ENCODE data around the gene SND1.
"Not testable (repeated sequence)": the region's sequence is repeated elsewhere in the genome, so short reads cannot be mapped to it uniquely, and the experiment has no call there.

Gene SND1

GRCh38 chr7:128099204-128099671 is 447.2 kb downstream of the SND1 start:
- Histone ChIP-seq H3K27me3 (replicated peaks; ENCODE audit: control insufficient read depth, insufficient read depth, low read length, poor library complexity, severe bottlenecking) (no peaks in the 10 kb centered on the region), H3K36me3 (ENCODE audit: control insufficient read depth, insufficient read depth, low read length) (no peaks in the 10 kb centered on the region), H3K4me3 (ENCODE audit: insufficient read depth, low read depth, low read length, poor library complexity, severe bottlenecking) (no peak overlapping the region), H3K4me1 (ENCODE audit: control insufficient read depth, insufficient read depth, low read length, poor library complexity, severe bottlenecking) (no peaks in the 10 kb centered on the region), H3K9me3 (ENCODE audit: control insufficient read depth, low read length) (no peaks in the 10 kb centered on the region), H3K27ac (ENCODE audit: insufficient read depth, low read length, poor library complexity, severe bottlenecking) (no peak overlapping the region)
- no peak for DNase-seq

GRCh38 chr7:128100225-128100948 is 448.4 kb downstream of the SND1 start:
- Histone ChIP-seq H3K27ac (ENCODE audit: insufficient read depth, low read length, poor library complexity, severe bottlenecking) (no peak overlapping the region), H3K27me3 (replicated peaks; ENCODE audit: control insufficient read depth, insufficient read depth, low read length, poor library complexity, severe bottlenecking) (no peaks in the 10 kb centered on the region), H3K4me3 (ENCODE audit: insufficient read depth, low read depth, low read length, poor library complexity, severe bottlenecking) (no peak overlapping the region), H3K36me3 (ENCODE audit: control insufficient read depth, insufficient read depth, low read length) (no peaks in the 10 kb centered on the region), H3K9me3 (ENCODE audit: control insufficient read depth, low read length) (no peaks in the 10 kb centered on the region), H3K4me1 (ENCODE audit: control insufficient read depth, insufficient read depth, low read length, poor library complexity, severe bottlenecking) (no peaks in the 10 kb centered on the region)
- no peak for DNase-seq

GRCh38 chr7:128100949-128101713 is 449.1 kb downstream of the SND1 start:
- Histone ChIP-seq H3K4me3 (ENCODE audit: insufficient read depth, low read depth, low read length, poor library complexity, severe bottlenecking) (no peak overlapping the region), H3K9me3 (ENCODE audit: control insufficient read depth, low read length) (no peaks in the 10 kb centered on the region), H3K27ac (ENCODE audit: insufficient read depth, low read length, poor library complexity, severe bottlenecking) (no peak overlapping the region), H3K4me1 (ENCODE audit: control insufficient read depth, insufficient read depth, low read length, poor library complexity, severe bottlenecking) (no peaks in the 10 kb centered on the region), H3K27me3 (replicated peaks; ENCODE audit: control insufficient read depth, insufficient read depth, low read length, poor library complexity, severe bottlenecking) (no peaks in the 10 kb centered on the region), H3K36me3 (ENCODE audit: control insufficient read depth, insufficient read depth, low read length) (no peaks in the 10 kb centered on the region)
- DNase-seq: no peak

GRCh38 chr7:128102490-128103291 is 450.7 kb downstream of the SND1 start:
- no peak overlapping the region for H3K27ac ChIP-seq (ENCODE audit: insufficient read depth, low read length, poor library complexity, severe bottlenecking)
- no peaks in the 10 kb centered on the region for H3K9me3 ChIP-seq (ENCODE audit: control insufficient read depth, low read length)
- H3K36me3 ChIP-seq (ENCODE audit: control insufficient read depth, insufficient read depth, low read length): no peaks in the 10 kb centered on the region
- peaks cover 9% of the 10 kb centered on the region for H3K4me1 ChIP-seq (ENCODE audit: control insufficient read depth, insufficient read depth, low read length, poor library complexity, severe bottlenecking)
- no peak overlapping the region for H3K4me3 ChIP-seq (ENCODE audit: insufficient read depth, low read depth, low read length, poor library complexity, severe bottlenecking)
- H3K27me3 ChIP-seq (replicated peaks; ENCODE audit: control insufficient read depth, insufficient read depth, low read length, poor library complexity, severe bottlenecking): no peaks in the 10 kb centered on the region
- DNase-seq: no peak

GRCh38 chr7:128103498-128104107 is 451.6 kb downstream of the SND1 start:
- no peaks in the 10 kb centered on the region for H3K36me3 ChIP-seq (ENCODE audit: control insufficient read depth, insufficient read depth, low read length)
- no peaks in the 10 kb centered on the region for H3K27me3 ChIP-seq (replicated peaks; ENCODE audit: control insufficient read depth, insufficient read depth, low read length, poor library complexity, severe bottlenecking)
- no peak for DNase-seq
- H3K9me3 ChIP-seq (ENCODE audit: control insufficient read depth, low read length): no peaks in the 10 kb centered on the region
- peak overlapping the region; percentile 43 for H3K4me3 ChIP-seq (ENCODE audit: insufficient read depth, low read depth, low read length, poor library complexity, severe bottlenecking)
- H3K4me1 ChIP-seq (ENCODE audit: control insufficient read depth, insufficient read depth, low read length, poor library complexity, severe bottlenecking): peaks cover 15% of the 10 kb centered on the region
- H3K27ac ChIP-seq (ENCODE audit: insufficient read depth, low read length, poor library complexity, severe bottlenecking): no peak overlapping the region

- Histone ChIP-seq H3K4me3 (ENCODE audit: insufficient read depth, low read depth, low read length, poor library complexity, severe bottlenecking) (peak overlapping the region; percentile 43), H3K9me3 (ENCODE audit: control insufficient read depth, low read length) (no peaks in the 10 kb centered on the region), H3K27ac (ENCODE audit: insufficient read depth, low read length, poor library complexity, severe bottlenecking) (no peak overlapping the region), H3K36me3 (ENCODE audit: control insufficient read depth, insufficient read depth, low read length) (no peaks in the 10 kb centered on the region), H3K4me1 (ENCODE audit: control insufficient read depth, insufficient read depth, low read length, poor library complexity, severe bottlenecking) (peaks cover 20% of the 10 kb centered on the region), H3K27me3 (replicated peaks; ENCODE audit: control insufficient read depth, insufficient read depth, low read length, poor library complexity, severe bottlenecking) (no peaks in the 10 kb centered on the region)
- DNase-seq: no peak
Observed at GRCh38 chr7:128104108-128104742, 452.2 kb downstream of the SND1 start.

GRCh38 chr7:128105228-128106022 is 453.4 kb downstream of the SND1 start:
- Histone ChIP-seq H3K9me3 (ENCODE audit: control insufficient read depth, low read length) (no peaks in the 10 kb centered on the region), H3K27ac (ENCODE audit: insufficient read depth, low read length, poor library complexity, severe bottlenecking) (no peak overlapping the region), H3K36me3 (ENCODE audit: control insufficient read depth, insufficient read depth, low read length) (no peaks in the 10 kb centered on the region), H3K4me3 (ENCODE audit: insufficient read depth, low read depth, low read length, poor library complexity, severe bottlenecking) (no peak overlapping the region), H3K27me3 (replicated peaks; ENCODE audit: control insufficient read depth, insufficient read depth, low read length, poor library complexity, severe bottlenecking) (no peaks in the 10 kb centered on the region), H3K4me1 (ENCODE audit: control insufficient read depth, insufficient read depth, low read length, poor library complexity, severe bottlenecking) (peaks cover 26% of the 10 kb centered on the region)
- DNase-seq: no peak

GRCh38 chr7:128106821-128107220 is 454.8 kb downstream of the SND1 start:
- H3K4me1 ChIP-seq (ENCODE audit: control insufficient read depth, insufficient read depth, low read length, poor library complexity, severe bottlenecking): peaks cover 32% of the 10 kb centered on the region
- H3K27ac ChIP-seq (ENCODE audit: insufficient read depth, low read length, poor library complexity, severe bottlenecking): no peak overlapping the region
- H3K9me3 ChIP-seq (ENCODE audit: control insufficient read depth, low read length): no peaks in the 10 kb centered on the region
- no peak overlapping the region for H3K4me3 ChIP-seq (ENCODE audit: insufficient read depth, low read depth, low read length, poor library complexity, severe bottlenecking)
- no peaks in the 10 kb centered on the region for H3K36me3 ChIP-seq (ENCODE audit: control insufficient read depth, insufficient read depth, low read length)
- no peak for DNase-seq
- H3K27me3 ChIP-seq (replicated peaks; ENCODE audit: control insufficient read depth, insufficient read depth, low read length, poor library complexity, severe bottlenecking): no peaks in the 10 kb centered on the region

- not testable (repeated sequence) for H3K36me3 ChIP-seq (ENCODE audit: control insufficient read depth, insufficient read depth, low read length); H3K9me3 ChIP-seq (ENCODE audit: control insufficient read depth, low read length); H3K4me3 ChIP-seq (ENCODE audit: insufficient read depth, low read depth, low read length, poor library complexity, severe bottlenecking); H3K27me3 ChIP-seq (replicated peaks; ENCODE audit: control insufficient read depth, insufficient read depth, low read length, poor library complexity, severe bottlenecking); DNase-seq; H3K27ac ChIP-seq (ENCODE audit: insufficient read depth, low read length, poor library complexity, severe bottlenecking)
- peaks cover 32% of the 10 kb centered on the region for H3K4me1 ChIP-seq (ENCODE audit: control insufficient read depth, insufficient read depth, low read length, poor library complexity, severe bottlenecking)
Observed at GRCh38 chr7:128107516-128107915, 455.5 kb downstream of the SND1 start.
